K562 (cell line): ENCODE measurements around the gene SLC2A4.

Source experiments
- CHD4 ChIP-seq: fragments of 200-600 bp; sonication (generic); IDR thresholded peaks from 3 replicates; pipeline ENCODE4 v1.6.1; 2012; ENCODE audit warnings: low read depth, mild to moderate bottlenecking, mixed read lengths, low read length, inconsistent platforms; ENCODE audit not compliant: insufficient read depth, insufficient replicate concordance, poor library complexity, severe bottlenecking
- CREB1 ChIP-seq, 2 experiments: sonication (generic) in 1 of 2; formaldehyde crosslinking in 1 of 2; IDR thresholded peaks; 2 replicates each; pipeline versions ENCODE4 v1.6.1 to v1.8.0; 2012 to 2022; ENCODE audit warnings: inconsistent platforms in 1 of 2, mild to moderate bottlenecking in 1 of 2, missing genetic modification reagents in 1 of 2, moderate library complexity in 1 of 2
- CTCF ChIP-seq, 3 experiments: IDR thresholded peaks in 2 of 3; conservative IDR thresholded peaks in 1 of 3; 2 replicates each; pipeline ENCODE4 v1.5.1; 2011 to 2012; ENCODE audit warnings: low read length in 3 of 3, mild to moderate bottlenecking in 3 of 3, control low read depth in 2 of 3, improper control_type of control experiment in 1 of 3, inconsistent platforms in 1 of 3, low read depth in 1 of 3, mixed read lengths in 1 of 3, moderate library complexity in 1 of 3; ENCODE audit not compliant: insufficient read depth in 2 of 3
- DMBX1 ChIP-seq: fragments of 250-450 bp; sonication (Bioruptor Pico); IDR thresholded peaks from 2 replicates; pipeline ENCODE4 v1.8.0; 2022; ENCODE audit warnings: inconsistent platforms, mild to moderate bottlenecking, moderate library complexity, borderline replicate concordance
- IRF1 ChIP-seq: sonication (generic); formaldehyde crosslinking; IDR thresholded peaks from 2 replicates; pipeline ENCODE4 v1.8.0; 2022; ENCODE audit warnings: missing genetic modification reagents, mild to moderate bottlenecking, borderline replicate concordance
- RAD21 ChIP-seq, 2 experiments: fragments of 250-450 bp in 1 of 2; fragments of 450-650 bp in 1 of 2; sonication (Bioruptor Pico) in 1 of 2; formaldehyde crosslinking in 1 of 2; IDR thresholded peaks in 1 of 2; conservative IDR thresholded peaks in 1 of 2; 2 replicates each; pipeline versions ENCODE4 v1.4.0 to v1.8.0; 2020 to 2022; ENCODE audit warnings: mild to moderate bottlenecking in 2 of 2, moderate library complexity in 1 of 2
- SIX5 ChIP-seq, 2 experiments: IDR thresholded peaks; 2 replicates each; pipeline ENCODE4 v1.6.1; 2011; ENCODE audit warnings: low read length in 2 of 2, borderline replicate concordance in 1 of 2, low read depth in 1 of 2, mild to moderate bottlenecking in 1 of 2, moderate library complexity in 1 of 2; ENCODE audit not compliant: insufficient read depth in 1 of 2
- SOX6 ChIP-seq: fragments of 450-650 bp; IDR thresholded peaks from 2 replicates; pipeline ENCODE4 v1.6.1; 2014; ENCODE audit warnings: mild to moderate bottlenecking
- THRAP3 ChIP-seq: fragments of 450-650 bp; IDR thresholded peaks from 2 replicates; pipeline ENCODE4 v1.6.1; 2016; ENCODE audit warnings: mild to moderate bottlenecking, inconsistent platforms, borderline replicate concordance
- ZBTB33 ChIP-seq: sonication (generic); formaldehyde crosslinking; IDR thresholded peaks from 2 replicates; pipeline ENCODE4 v1.8.1; 2023; ENCODE audit warnings: mild to moderate bottlenecking, missing genetic modification reagents
- TF ChIP-seq, protein P1 (sequence below), 2 experiments: fragments of 450-650 bp; formaldehyde crosslinking in 1 of 2; IDR thresholded peaks; 2 replicates each; pipeline versions ENCODE4 v1.4.0 to v1.6.1; 2014 to 2020; ENCODE audit warnings: mild to moderate bottlenecking in 2 of 2, borderline replicate concordance in 1 of 2, low read depth in 1 of 2

DNA sequence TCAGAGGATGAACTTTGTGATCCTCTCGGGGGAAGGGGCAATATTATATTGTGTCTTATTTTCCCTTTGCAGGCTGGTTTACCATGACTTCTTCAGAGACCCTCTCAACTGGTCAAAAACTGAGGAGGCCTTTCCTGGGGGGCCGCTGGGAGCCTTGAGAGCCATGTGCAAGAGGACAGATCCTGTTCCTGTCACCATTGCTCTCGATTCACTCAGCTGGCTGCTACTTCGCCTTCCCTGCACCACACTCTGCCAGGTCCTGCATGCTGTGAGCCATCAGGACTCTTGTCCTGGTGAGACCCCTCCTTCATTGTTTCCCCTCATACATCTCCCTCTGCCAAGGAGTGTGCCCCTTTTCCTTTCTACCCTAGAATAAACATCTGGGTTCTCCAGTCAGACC lies 27.0 kb upstream of the SLC2A4 start:
- TF ChIP-seq, protein P1, sequence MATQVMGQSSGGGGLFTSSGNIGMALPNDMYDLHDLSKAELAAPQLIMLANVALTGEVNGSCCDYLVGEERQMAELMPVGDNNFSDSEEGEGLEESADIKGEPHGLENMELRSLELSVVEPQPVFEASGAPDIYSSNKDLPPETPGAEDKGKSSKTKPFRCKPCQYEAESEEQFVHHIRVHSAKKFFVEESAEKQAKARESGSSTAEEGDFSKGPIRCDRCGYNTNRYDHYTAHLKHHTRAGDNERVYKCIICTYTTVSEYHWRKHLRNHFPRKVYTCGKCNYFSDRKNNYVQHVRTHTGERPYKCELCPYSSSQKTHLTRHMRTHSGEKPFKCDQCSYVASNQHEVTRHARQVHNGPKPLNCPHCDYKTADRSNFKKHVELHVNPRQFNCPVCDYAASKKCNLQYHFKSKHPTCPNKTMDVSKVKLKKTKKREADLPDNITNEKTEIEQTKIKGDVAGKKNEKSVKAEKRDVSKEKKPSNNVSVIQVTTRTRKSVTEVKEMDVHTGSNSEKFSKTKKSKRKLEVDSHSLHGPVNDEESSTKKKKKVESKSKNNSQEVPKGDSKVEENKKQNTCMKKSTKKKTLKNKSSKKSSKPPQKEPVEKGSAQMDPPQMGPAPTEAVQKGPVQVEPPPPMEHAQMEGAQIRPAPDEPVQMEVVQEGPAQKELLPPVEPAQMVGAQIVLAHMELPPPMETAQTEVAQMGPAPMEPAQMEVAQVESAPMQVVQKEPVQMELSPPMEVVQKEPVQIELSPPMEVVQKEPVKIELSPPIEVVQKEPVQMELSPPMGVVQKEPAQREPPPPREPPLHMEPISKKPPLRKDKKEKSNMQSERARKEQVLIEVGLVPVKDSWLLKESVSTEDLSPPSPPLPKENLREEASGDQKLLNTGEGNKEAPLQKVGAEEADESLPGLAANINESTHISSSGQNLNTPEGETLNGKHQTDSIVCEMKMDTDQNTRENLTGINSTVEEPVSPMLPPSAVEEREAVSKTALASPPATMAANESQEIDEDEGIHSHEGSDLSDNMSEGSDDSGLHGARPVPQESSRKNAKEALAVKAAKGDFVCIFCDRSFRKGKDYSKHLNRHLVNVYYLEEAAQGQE (IDR thresholded peaks at IDR 0.05; ENCODE audit: borderline replicate concordance) = no peak
- TF ChIP-seq, protein P1 (CRISPR knock-in tag; IDR thresholded peaks at IDR 0.05; ENCODE audit: low read depth) = no peak
- TF ChIP-seq THRAP3 (no peak), RAD21 (CRISPR knock-in tag; conservative IDR thresholded peaks at IDR 0.05 in 1 of 2, IDR thresholded peaks at IDR 0.05 in 1 of 2) (no peak), CHD4 (no peak), CREB1 (IDR thresholded peaks at IDR 0.05) (no peak), CREB1 (CRISPR knock-in tag; IDR thresholded peaks at IDR 0.05) (no peak), SIX5 (IDR thresholded peaks at IDR 0.05; ENCODE audit: borderline replicate concordance in 1 of 2, insufficient read depth in 1 of 2, low read depth in 1 of 2, low read length in 2 of 2) (no peak), SOX6 (no peak), DMBX1 (CRISPR knock-in tag) (no peak), CTCF (IDR thresholded peaks at IDR 0.05 in 2 of 3, conservative IDR thresholded peaks at IDR 0.05 in 1 of 3; ENCODE audit: insufficient read depth in 2 of 3, low read depth in 1 of 3, low read length in 3 of 3) (no peak), IRF1 (CRISPR knock-in tag) (no peak), ZBTB33 (CRISPR knock-in tag) (no peak)
